Measurements from ENCODE around the gene PPFIA1.

DNA sequence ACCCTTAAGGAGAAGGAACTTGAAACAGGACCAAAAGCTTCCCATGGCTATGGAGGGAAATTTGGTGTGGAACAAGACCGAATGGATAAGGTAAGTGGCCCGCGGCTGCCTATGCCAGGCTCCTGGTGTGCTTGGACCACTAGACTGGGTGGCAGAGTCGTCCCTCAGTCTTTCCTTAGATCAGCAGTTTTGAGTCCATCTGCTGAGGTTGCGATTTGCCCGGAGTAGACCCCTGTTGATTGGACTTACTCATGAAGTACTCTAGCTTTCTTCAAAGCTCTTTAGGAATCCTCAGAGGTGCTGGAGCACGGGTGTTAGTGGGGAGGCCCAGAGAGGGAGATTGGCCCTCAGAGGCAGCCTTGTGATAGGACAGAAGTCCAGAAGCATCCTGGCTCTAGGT lies 139.4 kb downstream of the PPFIA1 start:
- TF ChIP-seq, protein P1, sequence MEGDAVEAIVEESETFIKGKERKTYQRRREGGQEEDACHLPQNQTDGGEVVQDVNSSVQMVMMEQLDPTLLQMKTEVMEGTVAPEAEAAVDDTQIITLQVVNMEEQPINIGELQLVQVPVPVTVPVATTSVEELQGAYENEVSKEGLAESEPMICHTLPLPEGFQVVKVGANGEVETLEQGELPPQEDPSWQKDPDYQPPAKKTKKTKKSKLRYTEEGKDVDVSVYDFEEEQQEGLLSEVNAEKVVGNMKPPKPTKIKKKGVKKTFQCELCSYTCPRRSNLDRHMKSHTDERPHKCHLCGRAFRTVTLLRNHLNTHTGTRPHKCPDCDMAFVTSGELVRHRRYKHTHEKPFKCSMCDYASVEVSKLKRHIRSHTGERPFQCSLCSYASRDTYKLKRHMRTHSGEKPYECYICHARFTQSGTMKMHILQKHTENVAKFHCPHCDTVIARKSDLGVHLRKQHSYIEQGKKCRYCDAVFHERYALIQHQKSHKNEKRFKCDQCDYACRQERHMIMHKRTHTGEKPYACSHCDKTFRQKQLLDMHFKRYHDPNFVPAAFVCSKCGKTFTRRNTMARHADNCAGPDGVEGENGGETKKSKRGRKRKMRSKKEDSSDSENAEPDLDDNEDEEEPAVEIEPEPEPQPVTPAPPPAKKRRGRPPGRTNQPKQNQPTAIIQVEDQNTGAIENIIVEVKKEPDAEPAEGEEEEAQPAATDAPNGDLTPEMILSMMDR (IDR thresholded peaks at IDR 0.05), result no peak
- no peak for TF ChIP-seq POLR2A (IDR thresholded peaks at IDR 0.05)

All from ovary (tissue), 3 donors.